Large intestine (tissue), 3 donors: ENCODE results near the gene XPR1. TPM values are rescaled to one million over a fixed set of nuclear protein-coding genes. Genes with fewer than 3 reads are reported as not detected.
"Not testable (repeated sequence)": the region's sequence is repeated elsewhere in the genome, so short reads cannot be mapped to it uniquely, and the experiment has no call there.

Experiments used
- DNase-seq, 2 donors: peaks; one replicate each; pipeline versions ENCODE4 v3.0.0 to v3.0.0-alpha.2; 2013
- H3K27ac ChIP-seq: one replicate; pipeline ENCODE4 v1.5.1; 2013; ENCODE audit warnings: low read length
- H3K27me3 ChIP-seq: 2 replicates; pipeline ENCODE4 v1.6.1; 2013; ENCODE audit warnings: low read length; ENCODE audit not compliant: control insufficient read depth, insufficient read depth
- H3K36me3 ChIP-seq: 2 replicates; pipeline ENCODE4 v1.6.1; 2013; ENCODE audit warnings: low read length; ENCODE audit not compliant: control insufficient read depth, insufficient read depth
- H3K4me1 ChIP-seq: one replicate; pipeline ENCODE4 v1.6.1; 2013; ENCODE audit warnings: low read length; ENCODE audit not compliant: control insufficient read depth, insufficient read depth
- H3K4me3 ChIP-seq: one replicate; pipeline ENCODE4 v1.5.1; 2013; ENCODE audit warnings: low read length
- H3K9me3 ChIP-seq: one replicate; pipeline ENCODE4 v1.6.1; 2013; ENCODE audit warnings: mild to moderate bottlenecking, low read depth, low read length, moderate library complexity; ENCODE audit not compliant: control insufficient read depth
- WGBS: methylation state at CpG from one replicate; pipeline ENCODE4 v1.1.5; 2013; ENCODE audit warnings: low lambda C conversion rate; ENCODE audit not compliant: insufficient coverage; 5-methylcytosine and 5-hydroxymethylcytosine counted together
- polyA plus RNA-seq: library from polyadenylated mRNA; unstranded; fragments of 120-200 nt; gene quantifications from one replicate; pipeline ENCODE4 v1.2.1, GENCODE V29; 2013

XPR1 gene
- polyA plus RNA-seq, 1 donor = 26.1 TPM

GRCh38 chr1:180643693-180644092, 11.9 kb downstream of the XPR1 start:
- no peaks in the 10 kb centered on the region for H3K4me1 ChIP-seq
- no peaks in the 10 kb centered on the region for H3K36me3 ChIP-seq
- no peak overlapping the region for H3K27ac ChIP-seq
- H3K9me3 ChIP-seq = no peaks in the 10 kb centered on the region
- H3K27me3 ChIP-seq = no peaks in the 10 kb centered on the region
- no CpG with 5 or more reads among the region's 1 CpG for WGBS
- DNase-seq = no peak
- H3K4me3 ChIP-seq = no peak overlapping the region

GRCh38 chr1:180644526-180645192, 12.8 kb downstream of the XPR1 start:
- WGBS = 100% methylated on average over 1 of the region's 7 CpGs
- no peak for DNase-seq
- no peaks in the 10 kb centered on the region for H3K4me1 ChIP-seq
- H3K36me3 ChIP-seq = no peaks in the 10 kb centered on the region
- H3K27me3 ChIP-seq = no peaks in the 10 kb centered on the region
- H3K27ac ChIP-seq = no peak overlapping the region
- no peaks in the 10 kb centered on the region for H3K9me3 ChIP-seq
- H3K4me3 ChIP-seq = no peak overlapping the region

GRCh38 chr1:180645261-180645660, 13.4 kb downstream of the XPR1 start:
- not testable (repeated sequence) for H3K9me3 ChIP-seq, H3K4me3 ChIP-seq, H3K36me3 ChIP-seq, H3K27ac ChIP-seq, H3K27me3 ChIP-seq, DNase-seq, H3K4me1 ChIP-seq
- WGBS = no CpG with 5 or more reads among the region's 5 CpGs

- Histone ChIP-seq H3K27me3 (no peaks in the 10 kb centered on the region), H3K36me3 (no peaks in the 10 kb centered on the region), H3K4me1 (no peaks in the 10 kb centered on the region), H3K4me3 (no peak overlapping the region), H3K9me3 (no peaks in the 10 kb centered on the region), H3K27ac (no peak overlapping the region)
- WGBS = 100% methylated on average over 1 of the region's 5 CpGs
- DNase-seq = no peak
Observed at GRCh38 chr1:180646093-180646492, 14.3 kb downstream of the XPR1 start.

GRCh38 chr1:180646547-180646946, 14.7 kb downstream of the XPR1 start:
- no peak overlapping the region for H3K4me3 ChIP-seq
- no peaks in the 10 kb centered on the region for H3K36me3 ChIP-seq
- no peaks in the 10 kb centered on the region for H3K27me3 ChIP-seq
- H3K9me3 ChIP-seq = no peaks in the 10 kb centered on the region
- WGBS = no CpG with 5 or more reads among the region's 4 CpGs
- DNase-seq = no peak
- H3K4me1 ChIP-seq = no peaks in the 10 kb centered on the region
- H3K27ac ChIP-seq = no peak overlapping the region

- Histone ChIP-seq H3K27me3 (no peaks in the 10 kb centered on the region), H3K9me3 (peaks cover 5% of the 10 kb centered on the region), H3K4me3 (no peak overlapping the region), H3K4me1 (no peaks in the 10 kb centered on the region), H3K36me3 (no peaks in the 10 kb centered on the region), H3K27ac (no peak overlapping the region)
- WGBS = no CpG with 5 or more reads among the region's 2 CpGs
- DNase-seq = no peak
Observed at GRCh38 chr1:180652792-180653191, 21.0 kb downstream of the XPR1 start.

GRCh38 chr1:180662709-180663108, 30.9 kb downstream of the XPR1 start:
- H3K27ac ChIP-seq = no peak overlapping the region
- peaks cover 8% of the 10 kb centered on the region for H3K36me3 ChIP-seq
- H3K27me3 ChIP-seq = no peaks in the 10 kb centered on the region
- peaks cover 29% of the 10 kb centered on the region for H3K9me3 ChIP-seq
- DNase-seq = no peak
- no peak overlapping the region for H3K4me3 ChIP-seq
- no peaks in the 10 kb centered on the region for H3K4me1 ChIP-seq

GRCh38 chr1:180670681-180671080, 38.9 kb downstream of the XPR1 start:
- WGBS = no CpG with 5 or more reads among the region's 1 CpG
- no peaks in the 10 kb centered on the region for H3K27me3 ChIP-seq
- H3K27ac ChIP-seq = no peak overlapping the region
- H3K9me3 ChIP-seq = peaks cover 8% of the 10 kb centered on the region
- H3K4me3 ChIP-seq = no peak overlapping the region
- no peaks in the 10 kb centered on the region for H3K36me3 ChIP-seq
- no peak for DNase-seq
- H3K4me1 ChIP-seq = no peaks in the 10 kb centered on the region

GRCh38 chr1:180672105-180672504, 40.3 kb downstream of the XPR1 start:
- DNase-seq = no peak
- Histone ChIP-seq H3K27me3 (no peaks in the 10 kb centered on the region), H3K36me3 (no peaks in the 10 kb centered on the region), H3K4me1 (no peaks in the 10 kb centered on the region), H3K4me3 (no peak overlapping the region), H3K9me3 (peaks cover 5% of the 10 kb centered on the region), H3K27ac (no peak overlapping the region)

- Histone ChIP-seq H3K4me1 (no peaks in the 10 kb centered on the region), H3K36me3 (no peaks in the 10 kb centered on the region), H3K27ac (no peak overlapping the region), H3K9me3 (peaks cover 5% of the 10 kb centered on the region), H3K4me3 (no peak overlapping the region), H3K27me3 (no peaks in the 10 kb centered on the region)
- no peak for DNase-seq
Observed at GRCh38 chr1:180672505-180672904, 40.7 kb downstream of the XPR1 start.

GRCh38 chr1:180674603-180675530, 43.0 kb downstream of the XPR1 start:
- H3K36me3 ChIP-seq = no peaks in the 10 kb centered on the region
- no peak for DNase-seq
- H3K4me3 ChIP-seq = no peak overlapping the region
- no peaks in the 10 kb centered on the region for H3K4me1 ChIP-seq
- H3K9me3 ChIP-seq = peaks cover 5% of the 10 kb centered on the region
- no peak overlapping the region for H3K27ac ChIP-seq
- no peaks in the 10 kb centered on the region for H3K27me3 ChIP-seq
- no CpG with 5 or more reads among the region's 1 CpG for WGBS
